Thyroid gland (tissue), 4 donors: ENCODE results near the gene LPP. TPM values are rescaled to one million over a fixed set of nuclear protein-coding genes. Genes with fewer than 3 reads are reported as not detected.

Experiments
- DNase-seq, 2 donors: peaks; one replicate each; pipeline ENCODE4 v3.0.0-alpha.2; 2019
- H3K27ac ChIP-seq, 3 donors: fragments of 200-600 bp; sonication (generic); 1 replicate in 2 of 3; 2 replicates in 1 of 3; pipeline ENCODE4 v1.5.1; 2016 to 2019; ENCODE audit warnings: mild to moderate bottlenecking in 1 of 3, moderate library complexity in 1 of 3
- H3K27me3 ChIP-seq: fragments of 200-600 bp; sonication (generic); one replicate; pipeline ENCODE4 v1.5.1; 2019
- H3K36me3 ChIP-seq, 2 donors: fragments of 200-600 bp; sonication (generic); one replicate each; pipeline ENCODE4 v1.5.1; 2016 to 2019
- H3K4me1 ChIP-seq, 2 donors: fragments of 200-600 bp; sonication (generic); one replicate each; pipeline ENCODE4 v1.5.1; 2017 to 2019
- H3K4me3 ChIP-seq, 3 donors: fragments of 200-600 bp; sonication (generic); replicated peaks in 1 of 3; 1 replicate in 2 of 3; 2 replicates in 1 of 3; pipeline ENCODE4 v1.5.1; 2016; ENCODE audit warnings: mild to moderate bottlenecking in 1 of 3
- H3K9me3 ChIP-seq: fragments of 200-600 bp; sonication (generic); one replicate; pipeline ENCODE4 v1.5.1; 2017
- CTCF ChIP-seq, 6 experiments: fragments of 200-600 bp in 3 of 6; fragments of 450-650 bp in 3 of 6; sonication (generic) in 3 of 6; IDR thresholded peaks; one replicate each; pipeline ENCODE4 v1.5.1; 2016 to 2019; ENCODE audit warnings: antibody characterized with exemption in 6 of 6, mild to moderate bottlenecking in 2 of 6, inconsistent platforms in 1 of 6, moderate library complexity in 1 of 6
- POLR2A ChIP-seq, 2 donors: fragments of 450-650 bp; IDR thresholded peaks; one replicate each; pipeline ENCODE4 v1.6.1; 2017; ENCODE audit warnings: antibody characterized with exemption in 2 of 2, mild to moderate bottlenecking in 2 of 2, moderate library complexity in 1 of 2
- WGBS, 2 donors: methylation state at CpG; one replicate each; pipeline ENCODE4 v1.1.5; 2017; 5-methylcytosine and 5-hydroxymethylcytosine counted together
- intact Hi-C: fragments of 100-400 bp; cut with DNase I; formaldehyde crosslinking; loops from one replicate; pipeline ENCODE4 v1.15.1; 2023
- total RNA-seq, 4 donors: library from RNA; depleted of rRNA; stranded (reverse); fragments of >200 nt; gene quantifications; one replicate each; pipeline ENCODE4 v1.2.3, GENCODE V29; 2016

LPP gene
- total RNA-seq, 4 donors from 2014 or later: 79.0 to 141 (median 82.8) TPM

GRCh38 chr3:188780193-188781147 lies 626.5 kb downstream of the LPP start:
- no peaks in the 10 kb centered on the region for H3K36me3 ChIP-seq
- 61 to 76% methylated on average over 5 of the region's 5 CpGs for WGBS, 2 donors
- no peaks in the 10 kb centered on the region for H3K9me3 ChIP-seq
- intact Hi-C loops: no loop called here
- TF ChIP-seq CTCF (IDR thresholded peaks at IDR 0.05) (no peak), POLR2A (IDR thresholded peaks at IDR 0.05) (no peak)
- peak overlapping the region in 1 of 3 donors; percentile 31 for H3K27ac ChIP-seq
- DNase-seq: peak; percentile 28 to 31
- H3K4me3 ChIP-seq: no peak overlapping the region
- peaks cover 3 to 14% of the 10 kb centered on the region in 2 donors for H3K4me1 ChIP-seq
- H3K27me3 ChIP-seq: no peaks in the 10 kb centered on the region

GRCh38 chr3:188782613-188783124 lies 628.7 kb downstream of the LPP start:
- H3K36me3 ChIP-seq: no peaks in the 10 kb centered on the region
- H3K4me1 ChIP-seq: peaks cover 3 to 14% of the 10 kb centered on the region in 2 donors
- no peaks in the 10 kb centered on the region for H3K27me3 ChIP-seq
- DNase-seq: no peak
- H3K9me3 ChIP-seq: no peaks in the 10 kb centered on the region
- no peak overlapping the region for H3K27ac ChIP-seq
- intact Hi-C loops: no loop called here
- H3K4me3 ChIP-seq: no peak overlapping the region
- no peak for TF ChIP-seq POLR2A (IDR thresholded peaks at IDR 0.05)
- TF ChIP-seq CTCF (IDR thresholded peaks at IDR 0.05): no peak
- WGBS, 2 donors: 96 to 99% methylated on average over 2 of the region's 2 CpGs

- intact Hi-C loops: no loop called here
- WGBS, 2 donors: 95 to 99% methylated on average over 2 of the region's 2 CpGs
- Histone ChIP-seq H3K27ac (no peak overlapping the region), H3K36me3 (no peaks in the 10 kb centered on the region), H3K9me3 (no peaks in the 10 kb centered on the region), H3K4me1 (peaks cover 0 to under 1% of the 10 kb centered on the region in 2 donors), H3K27me3 (no peaks in the 10 kb centered on the region), H3K4me3 (no peak overlapping the region)
- DNase-seq: no peak
- TF ChIP-seq POLR2A (IDR thresholded peaks at IDR 0.05): no peak
- no peak for TF ChIP-seq CTCF (IDR thresholded peaks at IDR 0.05)
Observed at GRCh38 chr3:188786424-188786823, 632.5 kb downstream of the LPP start.

GRCh38 chr3:188788621-188789081 lies 634.7 kb downstream of the LPP start:
- TF ChIP-seq CTCF (IDR thresholded peaks at IDR 0.05) (no peak), POLR2A (IDR thresholded peaks at IDR 0.05) (no peak)
- no peaks in the 10 kb centered on the region for H3K36me3 ChIP-seq
- no peaks in the 10 kb centered on the region for H3K4me1 ChIP-seq
- 68 to 88% methylated on average over 5 of the region's 5 CpGs for WGBS, 2 donors
- H3K4me3 ChIP-seq: no peak overlapping the region
- intact Hi-C loops: no loop called here
- no peak overlapping the region for H3K27ac ChIP-seq
- H3K27me3 ChIP-seq: no peaks in the 10 kb centered on the region
- no peaks in the 10 kb centered on the region for H3K9me3 ChIP-seq
- DNase-seq: no peak

- DNase-seq: no peak
- Histone ChIP-seq H3K36me3 (no peaks in the 10 kb centered on the region), H3K27ac (no peak overlapping the region), H3K4me1 (no peaks in the 10 kb centered on the region), H3K9me3 (no peaks in the 10 kb centered on the region), H3K27me3 (no peaks in the 10 kb centered on the region), H3K4me3 (no peak overlapping the region)
- 89 to 93% methylated on average over 4 of the region's 4 CpGs for WGBS, 2 donors
- TF ChIP-seq CTCF (IDR thresholded peaks at IDR 0.05): no peak
- TF ChIP-seq POLR2A (IDR thresholded peaks at IDR 0.05): no peak
- intact Hi-C loops: no loop called here
Observed at GRCh38 chr3:188789251-188789650, 635.3 kb downstream of the LPP start.
